Subcutaneous adipose tissue (tissue), 4 donors: Measurements from ENCODE around the gene OTUD5. TPM values are rescaled to one million over a fixed set of nuclear protein-coding genes. Genes with fewer than 3 reads are reported as not detected.

ENCODE experiments used
- total RNA-seq, 4 donors: library from RNA; depleted of rRNA; stranded (reverse); fragments of >200 nt; gene quantifications; one replicate each; pipeline ENCODE4 v1.1.0, GENCODE V29; 2016
- TF ChIP-seq, protein P1 (sequence below): fragments of 450-650 bp; IDR thresholded peaks from one replicate; pipeline ENCODE4 v1.5.1; 2016; ENCODE audit warnings: low read depth, mild to moderate bottlenecking, control low read depth, antibody characterized with exemption, moderate library complexity

The OTUD5 gene
- total RNA-seq, 4 donors from 2014 or later: 24.0 to 47.5 (median 29.9) TPM

GRCh38 chrX:48901069-48901468, 56.3 kb downstream of the OTUD5 start:
- TF ChIP-seq, protein P1, sequence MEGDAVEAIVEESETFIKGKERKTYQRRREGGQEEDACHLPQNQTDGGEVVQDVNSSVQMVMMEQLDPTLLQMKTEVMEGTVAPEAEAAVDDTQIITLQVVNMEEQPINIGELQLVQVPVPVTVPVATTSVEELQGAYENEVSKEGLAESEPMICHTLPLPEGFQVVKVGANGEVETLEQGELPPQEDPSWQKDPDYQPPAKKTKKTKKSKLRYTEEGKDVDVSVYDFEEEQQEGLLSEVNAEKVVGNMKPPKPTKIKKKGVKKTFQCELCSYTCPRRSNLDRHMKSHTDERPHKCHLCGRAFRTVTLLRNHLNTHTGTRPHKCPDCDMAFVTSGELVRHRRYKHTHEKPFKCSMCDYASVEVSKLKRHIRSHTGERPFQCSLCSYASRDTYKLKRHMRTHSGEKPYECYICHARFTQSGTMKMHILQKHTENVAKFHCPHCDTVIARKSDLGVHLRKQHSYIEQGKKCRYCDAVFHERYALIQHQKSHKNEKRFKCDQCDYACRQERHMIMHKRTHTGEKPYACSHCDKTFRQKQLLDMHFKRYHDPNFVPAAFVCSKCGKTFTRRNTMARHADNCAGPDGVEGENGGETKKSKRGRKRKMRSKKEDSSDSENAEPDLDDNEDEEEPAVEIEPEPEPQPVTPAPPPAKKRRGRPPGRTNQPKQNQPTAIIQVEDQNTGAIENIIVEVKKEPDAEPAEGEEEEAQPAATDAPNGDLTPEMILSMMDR: no peak

- TF ChIP-seq, protein P1: no peak
Measured at GRCh38 chrX:48899078-48899410, 58.4 kb downstream of the OTUD5 start.

GRCh38 chrX:48897625-48898306, 59.6 kb downstream of the OTUD5 start, which contains the start of the genes PQBP1 and TIMM17B:
TSS of gene PQBP1 (plus strand) at chrX:48897930. CDS start at chrX:48898510, 580 bp downstream.
TSS of gene TIMM17B (minus strand) at chrX:48897768. CDS start at chrX:48897749, 19 bp downstream.
- TF ChIP-seq, protein P1: no peak

DNA sequence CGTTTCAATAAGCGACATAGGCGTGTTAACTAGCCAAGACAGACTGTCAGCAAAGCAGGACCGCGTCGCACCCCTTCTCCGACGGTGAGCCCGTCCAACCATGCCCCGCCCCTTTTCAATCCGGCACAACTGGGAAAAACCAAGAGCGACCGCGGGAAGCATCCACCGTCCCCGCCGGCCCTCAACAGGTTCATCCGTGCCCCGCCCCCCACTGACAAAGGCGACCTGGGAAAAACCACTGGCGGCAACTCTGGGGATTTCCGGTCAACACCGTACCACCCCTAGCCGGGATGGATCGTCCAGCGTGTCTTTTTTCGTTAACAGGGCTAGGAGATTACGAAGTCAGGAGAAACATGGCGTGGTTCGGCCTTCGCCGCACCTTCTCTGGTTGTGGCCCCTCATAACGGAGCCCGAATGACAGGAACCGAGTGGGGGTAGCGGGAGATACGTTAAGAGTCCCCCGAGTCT, 60.2 kb downstream of the OTUD5 start:
- TF ChIP-seq, protein P1: no peak

DNA sequence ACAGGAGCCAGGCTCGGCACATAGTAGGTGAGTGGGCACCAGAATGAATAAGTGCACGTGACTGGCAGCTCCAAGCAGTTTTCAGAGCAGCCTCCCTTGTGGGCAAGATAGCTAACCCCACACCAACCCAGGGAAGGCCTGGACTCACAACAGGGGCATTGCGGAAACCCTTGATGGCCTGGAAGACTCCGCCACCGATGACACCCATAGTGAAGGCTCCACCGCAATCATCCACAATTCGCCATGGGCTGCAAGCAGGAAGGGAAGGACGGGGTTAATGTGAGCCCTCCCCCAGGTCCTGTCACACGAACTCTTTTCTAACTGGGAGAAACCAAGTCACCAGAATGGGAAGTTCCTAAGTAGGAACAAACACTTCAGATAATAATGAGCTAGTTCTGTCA, 60.8 kb downstream of the OTUD5 start:
- TF ChIP-seq, protein P1: no peak

DNA sequence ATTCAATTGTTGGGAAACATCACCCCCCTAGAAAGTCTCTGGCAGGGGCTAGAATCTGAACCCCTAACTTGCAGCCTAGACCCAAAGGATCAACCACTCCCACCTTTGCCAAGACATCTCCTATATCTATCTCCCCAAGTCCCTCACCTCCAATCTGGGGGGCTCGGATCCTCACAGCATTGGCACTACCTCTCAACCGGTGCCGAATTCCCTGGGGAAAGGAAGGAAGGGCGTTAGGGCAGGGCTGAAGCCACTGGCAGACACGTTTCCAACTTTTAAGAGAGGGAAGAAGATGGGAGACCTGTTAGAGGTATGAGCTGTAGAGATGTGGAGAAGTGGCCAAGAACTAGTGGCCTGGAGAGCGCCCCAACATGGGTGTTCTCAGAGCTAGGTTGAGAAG, 62.5 kb downstream of the OTUD5 start:
- TF ChIP-seq, protein P1: no peak

DNA sequence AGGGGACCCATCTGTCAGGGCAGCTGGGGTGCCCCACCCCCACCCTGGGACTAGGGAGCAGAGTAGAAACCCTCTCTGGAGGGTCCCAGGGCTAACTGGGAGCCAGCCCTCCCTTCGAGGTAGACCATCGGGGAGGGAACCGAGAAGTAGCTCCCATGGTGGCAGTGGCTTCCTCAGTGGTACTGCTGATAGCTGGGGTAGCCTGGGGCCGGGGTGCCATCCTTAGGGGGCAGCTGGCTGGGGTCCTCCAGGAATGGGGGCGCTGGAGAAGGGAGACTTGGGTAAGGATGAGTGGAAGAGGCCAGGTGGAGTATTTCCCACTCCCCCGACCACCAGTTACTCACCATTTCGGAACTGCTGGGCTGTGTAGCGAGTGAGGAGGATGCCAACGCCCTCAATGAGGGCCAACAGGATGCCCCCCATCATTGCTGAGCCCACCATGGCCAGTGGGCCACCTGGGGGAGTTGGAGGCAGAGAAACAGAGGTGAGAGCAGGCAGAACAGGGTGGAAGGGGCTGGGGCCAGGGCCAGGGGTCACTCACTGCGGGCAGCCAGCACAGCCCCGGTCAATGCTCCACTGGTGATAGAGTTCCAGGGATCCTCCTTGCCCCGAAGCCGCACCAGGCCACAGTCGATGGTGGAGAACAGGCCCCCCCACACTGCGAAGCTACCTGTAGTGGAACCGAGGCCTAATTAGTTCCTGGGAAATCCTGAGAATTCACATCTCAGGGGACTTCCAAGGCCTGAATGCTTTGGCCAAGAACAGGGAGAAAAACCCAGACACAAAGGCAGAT, 63.7 kb downstream of the OTUD5 start:
- TF ChIP-seq, protein P1: no peak
